Peyer's patch (tissue), 4 donors: ENCODE results near the gene ZIC5. TPM values are rescaled to one million over a fixed set of nuclear protein-coding genes. Genes with fewer than 3 reads are reported as not detected.

Experiments
- DNase-seq, 3 donors: peaks; one replicate each; pipeline ENCODE4 v3.0.0-alpha.2; 2017 to 2019
- H3K27ac ChIP-seq, 4 donors: fragments of 200-600 bp; sonication (generic); one replicate each; pipeline ENCODE4 v1.5.1; 2016 to 2019
- H3K27me3 ChIP-seq, 2 donors: fragments of 200-600 bp; sonication (generic); one replicate each; pipeline ENCODE4 v1.5.1; 2019
- H3K36me3 ChIP-seq, 3 donors: fragments of 200-600 bp; sonication (generic); one replicate each; pipeline ENCODE4 v1.5.1; 2016 to 2019
- H3K4me1 ChIP-seq, 4 donors: fragments of 200-600 bp; sonication (generic); one replicate each; pipeline ENCODE4 v1.5.1; 2016 to 2019
- H3K4me3 ChIP-seq, 4 donors: fragments of 200-600 bp; sonication (generic); 1 replicate in 3 of 4; 2 replicates in 1 of 4; pipeline ENCODE4 v1.5.1; 2016 to 2019; ENCODE audit warnings: mild to moderate bottlenecking in 1 of 4
- H3K9me3 ChIP-seq, 4 donors: fragments of 200-600 bp; sonication (generic); one replicate each; pipeline ENCODE4 v1.5.1; 2016 to 2019; ENCODE audit warnings: mild to moderate bottlenecking in 1 of 4
- CTCF ChIP-seq, 6 experiments: fragments of 450-650 bp in 4 of 6; fragments of 200-600 bp in 2 of 6; sonication (generic) in 1 of 6; IDR thresholded peaks; one replicate each; pipeline ENCODE4 v1.5.1; 2017 to 2019; ENCODE audit warnings: antibody characterized with exemption in 6 of 6, mild to moderate bottlenecking in 3 of 6, moderate library complexity in 1 of 6
- POLR2A ChIP-seq, 2 donors: fragments of 450-650 bp; IDR thresholded peaks; one replicate each; pipeline ENCODE4 v1.5.1; 2017; ENCODE audit warnings: antibody characterized with exemption in 2 of 2, mild to moderate bottlenecking in 2 of 2, moderate library complexity in 2 of 2
- total RNA-seq, 4 donors: library from RNA; depleted of rRNA; stranded (reverse); fragments of >200 nt; gene quantifications; one replicate each; pipeline ENCODE4 v1.1.0, GENCODE V29; 2016

Gene ZIC5
- total RNA-seq, 4 donors from 2014 or later, result not detected

- H3K4me3 ChIP-seq, result no peak overlapping the region
- TF ChIP-seq CTCF (IDR thresholded peaks at IDR 0.05) (no peak), POLR2A (IDR thresholded peaks at IDR 0.05) (no peak)
- H3K36me3 ChIP-seq, result no peaks in the 10 kb centered on the region
- H3K4me1 ChIP-seq, result peaks cover 0 to 41% (median 8%) of the 10 kb centered on the region in 4 donors
- no peak overlapping the region for H3K27ac ChIP-seq
- peaks cover 0 to 98% of the 10 kb centered on the region in 2 donors for H3K27me3 ChIP-seq
- H3K9me3 ChIP-seq, result peaks cover 0 to 38% (median 0%) of the 10 kb centered on the region in 4 donors
- no peak for DNase-seq
Measured at GRCh38 chr13:99985886-99986527, 14.4 kb upstream of the ZIC5 start.

- no peaks in the 10 kb centered on the region for H3K36me3 ChIP-seq
- H3K27ac ChIP-seq, result no peak overlapping the region
- H3K4me1 ChIP-seq, result peaks cover 0 to 43% (median 13%) of the 10 kb centered on the region in 4 donors
- TF ChIP-seq POLR2A (IDR thresholded peaks at IDR 0.05), result no peak
- TF ChIP-seq CTCF (IDR thresholded peaks at IDR 0.05), result no peak
- no peak for DNase-seq
- H3K27me3 ChIP-seq, result peaks cover 0 to 98% of the 10 kb centered on the region in 2 donors
- peaks cover 0 to 38% (median 0%) of the 10 kb centered on the region in 4 donors for H3K9me3 ChIP-seq
- no peak overlapping the region for H3K4me3 ChIP-seq
Measured at GRCh38 chr13:99985241-99985874, 13.8 kb upstream of the ZIC5 start.

- TF ChIP-seq POLR2A (IDR thresholded peaks at IDR 0.05) (no peak), CTCF (IDR thresholded peaks at IDR 0.05) (no peak)
- peaks cover 0 to 98% of the 10 kb centered on the region in 2 donors for H3K27me3 ChIP-seq
- H3K4me3 ChIP-seq, result no peak overlapping the region
- H3K9me3 ChIP-seq, result peaks cover 0 to 37% (median 0%) of the 10 kb centered on the region in 4 donors
- no peak overlapping the region for H3K27ac ChIP-seq
- DNase-seq, result no peak
- H3K4me1 ChIP-seq, result peaks cover 5 to 43% (median 16%) of the 10 kb centered on the region in 4 donors
- no peaks in the 10 kb centered on the region for H3K36me3 ChIP-seq
Measured at GRCh38 chr13:99984461-99985240, 13.1 kb upstream of the ZIC5 start.

- peaks cover 5 to 42% (median 19%) of the 10 kb centered on the region in 4 donors for H3K4me1 ChIP-seq
- no peak overlapping the region for H3K4me3 ChIP-seq
- no peak for DNase-seq
- TF ChIP-seq POLR2A (IDR thresholded peaks at IDR 0.05), result no peak
- no peak for TF ChIP-seq CTCF (IDR thresholded peaks at IDR 0.05)
- H3K9me3 ChIP-seq, result peaks cover 0 to 33% (median 0%) of the 10 kb centered on the region in 4 donors
- H3K27me3 ChIP-seq, result peaks cover 3 to 98% of the 10 kb centered on the region in 2 donors
- no peak overlapping the region for H3K27ac ChIP-seq
- H3K36me3 ChIP-seq, result no peaks in the 10 kb centered on the region
Measured at GRCh38 chr13:99983499-99984401, 12.2 kb upstream of the ZIC5 start.
